ENCODE data around the gene TEKT3.

GRCh38 chr17:15289285-15290183 lies 51.9 kb downstream of the TEKT3 start:
- TF ChIP-seq POLR2A (IDR thresholded peaks at IDR 0.05), result no peak
- TF ChIP-seq, protein P1, sequence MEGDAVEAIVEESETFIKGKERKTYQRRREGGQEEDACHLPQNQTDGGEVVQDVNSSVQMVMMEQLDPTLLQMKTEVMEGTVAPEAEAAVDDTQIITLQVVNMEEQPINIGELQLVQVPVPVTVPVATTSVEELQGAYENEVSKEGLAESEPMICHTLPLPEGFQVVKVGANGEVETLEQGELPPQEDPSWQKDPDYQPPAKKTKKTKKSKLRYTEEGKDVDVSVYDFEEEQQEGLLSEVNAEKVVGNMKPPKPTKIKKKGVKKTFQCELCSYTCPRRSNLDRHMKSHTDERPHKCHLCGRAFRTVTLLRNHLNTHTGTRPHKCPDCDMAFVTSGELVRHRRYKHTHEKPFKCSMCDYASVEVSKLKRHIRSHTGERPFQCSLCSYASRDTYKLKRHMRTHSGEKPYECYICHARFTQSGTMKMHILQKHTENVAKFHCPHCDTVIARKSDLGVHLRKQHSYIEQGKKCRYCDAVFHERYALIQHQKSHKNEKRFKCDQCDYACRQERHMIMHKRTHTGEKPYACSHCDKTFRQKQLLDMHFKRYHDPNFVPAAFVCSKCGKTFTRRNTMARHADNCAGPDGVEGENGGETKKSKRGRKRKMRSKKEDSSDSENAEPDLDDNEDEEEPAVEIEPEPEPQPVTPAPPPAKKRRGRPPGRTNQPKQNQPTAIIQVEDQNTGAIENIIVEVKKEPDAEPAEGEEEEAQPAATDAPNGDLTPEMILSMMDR (IDR thresholded peaks at IDR 0.05), result no peak

All from esophagus squamous epithelium (tissue), 4 donors.